ENCODE data around the gene WEE2.

The WEE2 gene

DNA sequence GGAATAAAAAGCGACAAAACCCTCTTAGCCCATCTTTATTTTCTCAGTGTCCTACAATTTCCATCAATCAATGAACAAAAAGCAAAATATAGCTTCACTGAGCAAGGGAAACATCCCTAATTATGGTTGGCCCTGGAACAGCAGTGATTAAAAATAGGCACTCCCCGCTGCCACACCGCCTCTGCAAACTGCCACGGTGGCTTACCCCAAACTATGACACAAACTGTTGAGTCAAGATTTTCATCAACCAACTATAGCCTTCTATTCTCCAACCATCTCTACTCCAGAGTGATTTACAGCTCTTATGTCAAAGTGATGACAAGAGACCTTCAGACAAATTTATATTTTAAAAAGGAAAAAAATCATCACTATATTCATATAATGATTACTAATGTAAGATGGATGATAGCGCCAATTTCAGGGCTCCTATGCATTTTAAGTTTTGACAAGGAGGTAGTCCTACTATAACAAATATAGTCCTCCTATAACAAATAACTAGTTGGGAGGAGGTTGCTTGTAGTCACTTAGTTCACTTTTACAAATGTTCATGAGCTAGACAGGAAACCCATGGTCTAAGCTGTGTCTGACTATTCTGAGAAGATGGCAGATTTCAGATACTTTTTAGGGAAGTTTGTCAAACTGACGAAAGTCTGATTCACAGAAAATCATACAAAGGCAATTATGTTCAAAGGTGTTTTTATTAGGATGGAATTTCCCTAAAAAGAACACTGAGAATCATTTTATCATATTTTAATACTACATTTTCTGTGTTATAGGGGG, 32.5 kb upstream of the WEE2 start:
- TF ChIP-seq, protein P1, sequence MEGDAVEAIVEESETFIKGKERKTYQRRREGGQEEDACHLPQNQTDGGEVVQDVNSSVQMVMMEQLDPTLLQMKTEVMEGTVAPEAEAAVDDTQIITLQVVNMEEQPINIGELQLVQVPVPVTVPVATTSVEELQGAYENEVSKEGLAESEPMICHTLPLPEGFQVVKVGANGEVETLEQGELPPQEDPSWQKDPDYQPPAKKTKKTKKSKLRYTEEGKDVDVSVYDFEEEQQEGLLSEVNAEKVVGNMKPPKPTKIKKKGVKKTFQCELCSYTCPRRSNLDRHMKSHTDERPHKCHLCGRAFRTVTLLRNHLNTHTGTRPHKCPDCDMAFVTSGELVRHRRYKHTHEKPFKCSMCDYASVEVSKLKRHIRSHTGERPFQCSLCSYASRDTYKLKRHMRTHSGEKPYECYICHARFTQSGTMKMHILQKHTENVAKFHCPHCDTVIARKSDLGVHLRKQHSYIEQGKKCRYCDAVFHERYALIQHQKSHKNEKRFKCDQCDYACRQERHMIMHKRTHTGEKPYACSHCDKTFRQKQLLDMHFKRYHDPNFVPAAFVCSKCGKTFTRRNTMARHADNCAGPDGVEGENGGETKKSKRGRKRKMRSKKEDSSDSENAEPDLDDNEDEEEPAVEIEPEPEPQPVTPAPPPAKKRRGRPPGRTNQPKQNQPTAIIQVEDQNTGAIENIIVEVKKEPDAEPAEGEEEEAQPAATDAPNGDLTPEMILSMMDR (IDR thresholded peaks at IDR 0.05; ENCODE audit: low read depth, low read length, missing control alignments): no peak
- H3K4me3 ChIP-seq (replicated peaks; ENCODE audit: low read depth, low read length): no peak overlapping the region
- DNase-seq (ENCODE audit: extremely low read depth, low read depth): no peak

DNA sequence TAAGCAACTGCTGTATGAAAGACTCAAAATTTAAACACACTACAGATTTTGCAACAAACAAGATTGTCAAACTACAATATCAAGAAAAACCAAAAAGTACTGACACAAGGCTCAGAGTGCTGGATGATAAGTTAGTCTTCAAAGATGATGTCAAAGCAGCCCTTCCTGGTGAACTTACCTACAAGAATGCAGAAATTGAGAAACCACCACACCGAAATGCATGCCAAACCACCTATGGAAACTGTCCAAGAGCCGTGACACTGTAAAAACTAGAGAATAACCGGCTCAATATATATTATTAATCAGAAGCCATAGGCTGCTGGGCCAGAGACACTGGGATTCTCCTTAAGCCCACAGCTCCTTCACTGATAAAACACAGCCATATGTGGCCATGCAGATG, 31.5 kb upstream of the WEE2 start:
- TF ChIP-seq, protein P1 (IDR thresholded peaks at IDR 0.05; ENCODE audit: low read depth, low read length, missing control alignments): no peak
- no peak for DNase-seq (ENCODE audit: extremely low read depth, low read depth)
- H3K4me3 ChIP-seq (replicated peaks; ENCODE audit: low read depth, low read length): no peak overlapping the region

DNA sequence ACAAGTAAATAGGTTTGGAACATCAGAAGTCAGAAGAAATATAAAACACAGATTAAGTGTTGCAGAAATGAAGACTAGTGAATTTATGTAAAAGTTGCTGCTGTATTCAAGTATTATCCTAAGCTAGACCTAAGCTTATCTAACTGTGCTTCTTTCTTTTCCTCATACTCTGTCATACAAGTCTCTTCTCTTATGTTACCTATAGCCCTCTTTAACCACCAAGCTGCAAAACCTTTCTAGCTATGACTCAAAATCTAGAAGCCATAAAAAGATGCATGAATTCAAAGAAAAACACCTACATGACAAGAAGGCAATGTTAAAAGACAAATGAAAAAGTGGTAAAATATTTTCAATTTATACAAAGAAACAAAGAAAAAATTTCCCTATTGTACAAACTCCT, 29.1 kb upstream of the WEE2 start:
- DNase-seq (ENCODE audit: extremely low read depth, low read depth): no peak
- H3K4me3 ChIP-seq (replicated peaks; ENCODE audit: low read depth, low read length): no peak overlapping the region
- TF ChIP-seq, protein P1 (IDR thresholded peaks at IDR 0.05; ENCODE audit: low read depth, low read length, missing control alignments): no peak

DNA sequence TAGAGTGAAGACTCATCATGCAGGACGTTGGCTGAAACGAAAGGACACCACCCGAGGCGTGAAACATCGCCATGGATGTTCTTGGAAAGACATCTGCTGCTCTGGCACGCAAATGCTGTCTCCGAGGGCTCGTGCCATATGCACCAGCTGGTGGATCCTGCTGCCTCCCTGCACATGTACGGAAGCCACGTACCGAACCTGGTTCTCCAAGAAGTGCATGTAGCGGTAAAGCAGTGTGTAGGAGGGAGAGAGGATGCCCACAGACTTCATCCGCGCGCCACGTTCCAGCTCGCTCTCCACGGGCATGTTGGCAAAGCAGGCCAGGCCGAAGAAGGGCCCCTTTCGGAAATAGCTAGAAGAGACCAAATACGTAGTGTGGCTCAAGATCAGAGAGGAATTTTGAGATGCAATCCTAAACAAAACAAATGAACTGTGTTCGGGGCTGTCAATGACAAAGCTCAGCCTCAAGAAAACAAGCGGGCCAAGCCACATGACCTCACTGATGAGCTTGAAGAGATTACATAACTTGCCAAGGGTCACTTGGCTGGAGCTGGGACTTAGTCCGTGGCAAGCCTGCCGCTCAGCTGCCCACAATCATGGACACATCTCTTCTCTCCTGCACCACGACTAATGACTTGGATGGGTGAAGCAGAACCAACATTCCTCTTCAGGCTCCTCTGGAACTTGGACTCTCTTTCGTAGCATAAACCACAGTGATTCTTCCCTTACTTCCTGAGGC, 22.7 kb upstream of the WEE2 start:
- TF ChIP-seq, protein P1 (IDR thresholded peaks at IDR 0.05; ENCODE audit: low read depth, low read length, missing control alignments): no peak
- no peak overlapping the region for H3K4me3 ChIP-seq (replicated peaks; ENCODE audit: low read depth, low read length)
- no peak for DNase-seq (ENCODE audit: extremely low read depth, low read depth)

DNA sequence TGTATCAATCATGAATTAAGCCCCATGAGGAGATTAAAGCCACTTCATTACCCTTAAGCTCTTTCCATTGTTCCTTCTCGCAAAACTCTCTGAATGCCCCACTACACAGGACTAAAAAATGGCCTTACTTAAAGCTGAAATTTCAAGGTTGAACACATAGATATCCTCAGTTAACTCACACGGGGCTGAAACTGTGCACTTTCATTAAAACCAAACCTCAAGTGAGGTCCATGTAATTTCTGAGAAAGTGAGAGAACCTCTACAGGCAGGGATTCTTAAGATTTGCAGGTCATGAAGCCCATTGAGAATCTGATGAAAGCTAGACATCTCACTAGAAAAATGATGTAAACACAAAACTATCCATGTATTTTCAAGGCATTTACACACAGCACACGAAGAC, 22.1 kb upstream of the WEE2 start:
- TF ChIP-seq, protein P1 (IDR thresholded peaks at IDR 0.05; ENCODE audit: low read depth, low read length, missing control alignments): no peak
- H3K4me3 ChIP-seq (replicated peaks; ENCODE audit: low read depth, low read length): no peak overlapping the region
- DNase-seq (ENCODE audit: extremely low read depth, low read depth): no peak

DNA sequence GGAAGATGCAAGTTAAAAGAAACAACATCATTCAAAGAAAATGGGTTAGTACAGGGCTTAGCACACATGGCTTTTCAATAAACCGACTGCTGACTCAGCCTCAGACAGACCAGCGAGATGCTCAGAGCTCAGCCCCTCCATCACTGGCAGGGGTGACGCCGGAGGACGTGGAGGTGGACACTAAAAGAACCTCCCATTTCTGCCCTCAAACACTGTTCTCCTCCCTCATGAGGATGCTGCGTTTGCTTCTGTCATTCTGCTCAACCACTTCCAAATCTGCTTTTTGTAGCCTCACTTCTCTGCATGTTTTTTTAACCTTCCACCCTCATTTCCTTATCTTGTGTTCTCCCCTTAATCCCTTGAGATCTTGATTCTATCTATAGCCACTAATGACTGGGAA, 21.5 kb upstream of the WEE2 start:
- no peak overlapping the region for H3K4me3 ChIP-seq (replicated peaks; ENCODE audit: low read depth, low read length)
- TF ChIP-seq, protein P1 (IDR thresholded peaks at IDR 0.05; ENCODE audit: low read depth, low read length, missing control alignments): no peak
- no peak for DNase-seq (ENCODE audit: extremely low read depth, low read depth)

Data from HFF-Myc (cell line).